Measurements from ENCODE around the gene ELMOD3. TPM values are rescaled to one million over a fixed set of nuclear protein-coding genes. Genes with fewer than 3 reads are reported as not detected.
"Not testable (repeated sequence)": the region's sequence is repeated elsewhere in the genome, so short reads cannot be mapped to it uniquely, and the experiment has no call there.

Gene ELMOD3
- polyA plus RNA-seq, 1 donor: 29.0 TPM

- 100% methylated on average over 1 of the region's 11 CpGs for WGBS (ENCODE audit: insufficient coverage, low lambda C conversion rate)
- DNase-seq: no peak
- Histone ChIP-seq H3K27ac (ENCODE audit: low read length) (no peak overlapping the region), H3K36me3 (ENCODE audit: control insufficient read depth, insufficient read depth, low read length) (peaks cover 79% of the 10 kb centered on the region), H3K9me3 (ENCODE audit: control insufficient read depth, low read depth, low read length) (no peaks in the 10 kb centered on the region), H3K27me3 (ENCODE audit: control insufficient read depth, insufficient read depth, low read length) (no peaks in the 10 kb centered on the region), H3K4me1 (ENCODE audit: control insufficient read depth, insufficient read depth, low read length) (peaks cover 6% of the 10 kb centered on the region), H3K4me3 (ENCODE audit: low read length) (no peak overlapping the region)
Measured at GRCh38 chr2:85318222-85319074, 36.1 kb upstream of the ELMOD3 start.

- no peak overlapping the region for H3K27ac ChIP-seq (ENCODE audit: low read length)
- no peaks in the 10 kb centered on the region for H3K27me3 ChIP-seq (ENCODE audit: control insufficient read depth, insufficient read depth, low read length)
- no peak overlapping the region for H3K4me3 ChIP-seq (ENCODE audit: low read length)
- WGBS (ENCODE audit: insufficient coverage, low lambda C conversion rate): 100% methylated on average over 2 of the region's 4 CpGs
- H3K4me1 ChIP-seq (ENCODE audit: control insufficient read depth, insufficient read depth, low read length): peaks cover 19% of the 10 kb centered on the region
- DNase-seq: no peak
- H3K36me3 ChIP-seq (ENCODE audit: control insufficient read depth, insufficient read depth, low read length): peaks cover 77% of the 10 kb centered on the region
- no peaks in the 10 kb centered on the region for H3K9me3 ChIP-seq (ENCODE audit: control insufficient read depth, low read depth, low read length)
Measured at GRCh38 chr2:85319796-85320195, 34.8 kb upstream of the ELMOD3 start.

- DNase-seq: no peak
- H3K4me1 ChIP-seq (ENCODE audit: control insufficient read depth, insufficient read depth, low read length): peaks cover 26% of the 10 kb centered on the region
- H3K4me3 ChIP-seq (ENCODE audit: low read length): no peak overlapping the region
- H3K27me3 ChIP-seq (ENCODE audit: control insufficient read depth, insufficient read depth, low read length): no peaks in the 10 kb centered on the region
- H3K9me3 ChIP-seq (ENCODE audit: control insufficient read depth, low read depth, low read length): no peaks in the 10 kb centered on the region
- peaks cover 56% of the 10 kb centered on the region for H3K36me3 ChIP-seq (ENCODE audit: control insufficient read depth, insufficient read depth, low read length)
- WGBS (ENCODE audit: insufficient coverage, low lambda C conversion rate): no CpG with 5 or more reads among the region's 9 CpGs
- H3K27ac ChIP-seq (ENCODE audit: low read length): peak overlapping the region; percentile 60
Measured at GRCh38 chr2:85323351-85323987, 31.1 kb upstream of the ELMOD3 start.

GRCh38 chr2:85323988-85324367, 30.6 kb upstream of the ELMOD3 start:
- H3K9me3 ChIP-seq (ENCODE audit: control insufficient read depth, low read depth, low read length); H3K4me3 ChIP-seq (ENCODE audit: low read length); H3K27me3 ChIP-seq (ENCODE audit: control insufficient read depth, insufficient read depth, low read length); DNase-seq: not testable (repeated sequence)
- H3K27ac ChIP-seq (ENCODE audit: low read length): peak overlapping the region; percentile 60
- H3K4me1 ChIP-seq (ENCODE audit: control insufficient read depth, insufficient read depth, low read length): peaks cover 31% of the 10 kb centered on the region
- WGBS (ENCODE audit: insufficient coverage, low lambda C conversion rate): no CpG with 5 or more reads among the region's 11 CpGs
- H3K36me3 ChIP-seq (ENCODE audit: control insufficient read depth, insufficient read depth, low read length): peaks cover 54% of the 10 kb centered on the region

GRCh38 chr2:85324639-85325465, 29.7 kb upstream of the ELMOD3 start:
- Histone ChIP-seq H3K4me1 (ENCODE audit: control insufficient read depth, insufficient read depth, low read length) (peaks cover 32% of the 10 kb centered on the region), H3K9me3 (ENCODE audit: control insufficient read depth, low read depth, low read length) (no peaks in the 10 kb centered on the region), H3K27ac (ENCODE audit: low read length) (peak overlapping the region; percentile 97), H3K4me3 (ENCODE audit: low read length) (peak overlapping the region; percentile 82), H3K36me3 (ENCODE audit: control insufficient read depth, insufficient read depth, low read length) (peaks cover 48% of the 10 kb centered on the region), H3K27me3 (ENCODE audit: control insufficient read depth, insufficient read depth, low read length) (no peaks in the 10 kb centered on the region)
- WGBS (ENCODE audit: insufficient coverage, low lambda C conversion rate): 0% methylated on average over 1 of the region's 10 CpGs
- peak; percentile 88 to 97 for DNase-seq

- no peak for DNase-seq
- Histone ChIP-seq H3K27me3 (ENCODE audit: control insufficient read depth, insufficient read depth, low read length) (no peaks in the 10 kb centered on the region), H3K36me3 (ENCODE audit: control insufficient read depth, insufficient read depth, low read length) (peaks cover 42% of the 10 kb centered on the region), H3K4me1 (ENCODE audit: control insufficient read depth, insufficient read depth, low read length) (peaks cover 32% of the 10 kb centered on the region), H3K4me3 (ENCODE audit: low read length) (peak overlapping the region; percentile 82), H3K9me3 (ENCODE audit: control insufficient read depth, low read depth, low read length) (no peaks in the 10 kb centered on the region), H3K27ac (ENCODE audit: low read length) (peak overlapping the region; percentile 97)
- WGBS (ENCODE audit: insufficient coverage, low lambda C conversion rate): no CpG with 5 or more reads among the region's 9 CpGs
Measured at GRCh38 chr2:85325466-85325811, 29.1 kb upstream of the ELMOD3 start.

GRCh38 chr2:85326406-85327159, 28.0 kb upstream of the ELMOD3 start:
- Histone ChIP-seq H3K27me3 (ENCODE audit: control insufficient read depth, insufficient read depth, low read length) (no peaks in the 10 kb centered on the region), H3K36me3 (ENCODE audit: control insufficient read depth, insufficient read depth, low read length) (peaks cover 32% of the 10 kb centered on the region), H3K9me3 (ENCODE audit: control insufficient read depth, low read depth, low read length) (no peaks in the 10 kb centered on the region), H3K4me1 (ENCODE audit: control insufficient read depth, insufficient read depth, low read length) (peaks cover 32% of the 10 kb centered on the region), H3K4me3 (ENCODE audit: low read length) (peak overlapping the region; percentile 82), H3K27ac (ENCODE audit: low read length) (peak overlapping the region; percentile 97)
- peak in 1 of 2 donors; percentile 59 for DNase-seq
- 60% methylated on average over 1 of the region's 32 CpGs for WGBS (ENCODE audit: insufficient coverage, low lambda C conversion rate)

- WGBS (ENCODE audit: insufficient coverage, low lambda C conversion rate): no CpG with 5 or more reads among the region's 41 CpGs
- Histone ChIP-seq H3K36me3 (ENCODE audit: control insufficient read depth, insufficient read depth, low read length) (peaks cover 25% of the 10 kb centered on the region), H3K4me1 (ENCODE audit: control insufficient read depth, insufficient read depth, low read length) (peaks cover 28% of the 10 kb centered on the region), H3K27me3 (ENCODE audit: control insufficient read depth, insufficient read depth, low read length) (no peaks in the 10 kb centered on the region), H3K9me3 (ENCODE audit: control insufficient read depth, low read depth, low read length) (no peaks in the 10 kb centered on the region), H3K27ac (ENCODE audit: low read length) (peak overlapping the region; percentile 97), H3K4me3 (ENCODE audit: low read length) (peak overlapping the region; percentile 82)
- DNase-seq: peak; percentile 41 to 66
Measured at GRCh38 chr2:85327160-85327821, 27.3 kb upstream of the ELMOD3 start.

GRCh38 chr2:85327822-85328617, 26.5 kb upstream of the ELMOD3 start, which contains the start of gene TGOLN2:
TSS of gene TGOLN2 (minus strand) at chr2:85327989. CDS start at chr2:85327962, 27 bp downstream.
- DNase-seq: peak; percentile 90 to 95
- H3K27me3 ChIP-seq (ENCODE audit: control insufficient read depth, insufficient read depth, low read length): no peaks in the 10 kb centered on the region
- peaks cover 28% of the 10 kb centered on the region for H3K4me1 ChIP-seq (ENCODE audit: control insufficient read depth, insufficient read depth, low read length)
- 4% methylated on average over 5 of the region's 57 CpGs for WGBS (ENCODE audit: insufficient coverage, low lambda C conversion rate)
- H3K27ac ChIP-seq (ENCODE audit: low read length): peak within 1 kb of the TSS; percentile 97
- no peaks in the 10 kb centered on the region for H3K9me3 ChIP-seq (ENCODE audit: control insufficient read depth, low read depth, low read length)
- H3K36me3 ChIP-seq (ENCODE audit: control insufficient read depth, insufficient read depth, low read length): peaks cover 18% of the 10 kb centered on the region
- peak within 1 kb of the TSS; percentile 82 for H3K4me3 ChIP-seq (ENCODE audit: low read length)
